Measurements from ENCODE around the gene CAMLG.

Gene CAMLG

GRCh38 chr5:134784946-134785620, 46.7 kb downstream of the CAMLG start:
- no peak for TF ChIP-seq CTCF (IDR thresholded peaks at IDR 0.05)
- H3K27ac ChIP-seq: no peak overlapping the region

GRCh38 chr5:134787692-134788091, 49.3 kb downstream of the CAMLG start:
- no peak overlapping the region for H3K27ac ChIP-seq
- no peak for TF ChIP-seq CTCF (IDR thresholded peaks at IDR 0.05)
- TF ChIP-seq ZFX (IDR thresholded peaks at IDR 0.05; ENCODE audit: borderline replicate concordance): no peak

- TF ChIP-seq ZFX (IDR thresholded peaks at IDR 0.05; ENCODE audit: borderline replicate concordance): no peak
- H3K27ac ChIP-seq: no peak overlapping the region
These were observed 53.2 kb downstream of the CAMLG start for GRCh38 chr5:134791580-134791979.

GRCh38 chr5:134792286-134792685, 53.9 kb downstream of the CAMLG start:
- no peak overlapping the region for H3K27ac ChIP-seq
- no peak for TF ChIP-seq ZFX (IDR thresholded peaks at IDR 0.05; ENCODE audit: borderline replicate concordance)
- TF ChIP-seq CTCF (IDR thresholded peaks at IDR 0.05): no peak

GRCh38 chr5:134793111-134793510, 54.8 kb downstream of the CAMLG start:
- TF ChIP-seq ZFX (IDR thresholded peaks at IDR 0.05; ENCODE audit: borderline replicate concordance): no peak
- TF ChIP-seq CTCF (IDR thresholded peaks at IDR 0.05): no peak
- H3K27ac ChIP-seq: no peak overlapping the region

GRCh38 chr5:134794082-134794481, 55.7 kb downstream of the CAMLG start:
- no peak overlapping the region for H3K27ac ChIP-seq
- TF ChIP-seq ZFX (IDR thresholded peaks at IDR 0.05; ENCODE audit: borderline replicate concordance) (no peak), CTCF (IDR thresholded peaks at IDR 0.05) (no peak)

GRCh38 chr5:134794819-134795218, 56.5 kb downstream of the CAMLG start:
- H3K27ac ChIP-seq: no peak overlapping the region
- TF ChIP-seq ZFX (IDR thresholded peaks at IDR 0.05; ENCODE audit: borderline replicate concordance) (no peak), CTCF (IDR thresholded peaks at IDR 0.05) (no peak)

GRCh38 chr5:134798468-134798867, 60.1 kb downstream of the CAMLG start:
- TF ChIP-seq ZFX (IDR thresholded peaks at IDR 0.05; ENCODE audit: borderline replicate concordance) (no peak), CTCF (IDR thresholded peaks at IDR 0.05) (no peak)
- H3K27ac ChIP-seq: no peak overlapping the region

All from 22Rv1 (cell line).